GM21528 (cell line): ENCODE results near the gene CLIC5.

Experiments used
- ATAC-seq: cut with Tn5 transposase; IDR thresholded peaks from one replicate; pipeline ENCODE4 v1.9.1; 2021; ENCODE audit warnings: mild to moderate bottlenecking, moderate library complexity; ENCODE audit not compliant: unreplicated experiment, low FRiP score

CLIC5 gene

DNA sequence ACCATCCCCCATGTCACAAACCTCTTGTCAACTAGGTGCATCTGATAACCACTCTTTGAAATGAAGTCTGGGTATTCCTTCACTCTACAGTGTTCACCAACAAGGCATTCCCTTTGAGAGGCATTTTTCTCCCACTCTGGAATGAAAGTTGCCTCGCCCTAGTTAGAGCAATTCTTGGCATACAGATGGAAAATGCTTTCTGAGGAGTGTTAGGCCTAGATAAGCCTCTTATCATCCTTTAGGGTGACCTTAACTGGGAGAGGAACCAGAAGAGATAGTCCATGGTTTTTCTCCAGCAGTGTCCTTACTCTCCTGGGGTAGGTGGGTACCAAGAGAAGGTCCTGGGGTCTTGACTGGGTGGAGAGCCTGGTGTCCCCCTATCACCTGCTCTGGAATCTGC lies 14.8 kb downstream of the CLIC5 start:
- no peak for ATAC-seq

- no peak for ATAC-seq
Observed at GRCh38 chr6:45998524-45998923, 17.1 kb downstream of the CLIC5 start.

- no peak for ATAC-seq
Observed at GRCh38 chr6:45997875-45998506, 17.7 kb downstream of the CLIC5 start.

DNA sequence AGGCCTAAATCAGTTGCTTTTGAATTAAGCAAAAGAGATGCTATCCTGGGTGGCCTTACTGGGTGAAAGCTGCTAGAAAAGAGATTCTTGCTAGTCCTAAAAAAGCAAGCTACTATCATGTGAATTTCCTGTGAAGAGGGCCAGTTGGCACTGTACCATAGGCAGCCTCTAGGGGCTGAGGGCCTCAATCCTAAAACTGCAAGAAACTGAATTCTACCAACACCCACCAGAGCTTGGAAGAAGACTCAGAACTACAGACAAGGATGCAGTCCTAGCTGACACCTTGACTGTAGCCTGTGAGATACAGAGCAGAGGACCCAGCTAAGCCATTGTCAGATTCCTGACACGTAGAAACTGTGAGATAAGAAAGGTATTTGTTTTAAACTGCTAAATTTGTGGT lies 24.5 kb downstream of the CLIC5 start:
- ATAC-seq = no peak

- peak; percentile 55 for ATAC-seq
Observed at GRCh38 chr6:45990162-45990561, 25.5 kb downstream of the CLIC5 start.

GRCh38 chr6:45988635-45989034 lies 27.0 kb downstream of the CLIC5 start:
- ATAC-seq = no peak

GRCh38 chr6:45987856-45988255 lies 27.8 kb downstream of the CLIC5 start:
- no peak for ATAC-seq

DNA sequence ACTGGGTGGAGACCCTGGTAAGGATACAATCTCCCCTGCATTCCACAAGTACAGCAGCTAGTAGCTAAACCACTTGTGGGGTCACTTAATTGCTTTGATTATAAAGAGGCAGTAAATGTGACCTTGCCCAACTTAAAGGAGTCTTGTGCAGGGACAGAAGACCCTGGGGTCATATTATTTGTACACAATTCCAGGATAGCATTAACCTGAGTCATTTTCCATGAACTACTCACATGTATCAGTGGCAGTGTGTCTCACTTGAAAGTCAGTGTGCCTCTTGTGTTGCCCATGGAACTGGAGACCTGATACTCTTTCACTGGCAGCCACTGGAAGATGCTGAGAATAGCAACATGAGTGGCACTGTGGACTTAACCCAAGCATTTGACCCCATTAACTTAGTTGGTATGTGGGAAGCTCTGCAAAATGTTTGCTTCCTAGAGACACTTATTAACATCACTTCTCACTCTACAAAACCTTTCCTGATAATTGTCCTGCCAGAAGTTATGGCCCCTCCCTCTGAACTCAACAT lies 28.9 kb downstream of the CLIC5 start:
- ATAC-seq = no peak

DNA sequence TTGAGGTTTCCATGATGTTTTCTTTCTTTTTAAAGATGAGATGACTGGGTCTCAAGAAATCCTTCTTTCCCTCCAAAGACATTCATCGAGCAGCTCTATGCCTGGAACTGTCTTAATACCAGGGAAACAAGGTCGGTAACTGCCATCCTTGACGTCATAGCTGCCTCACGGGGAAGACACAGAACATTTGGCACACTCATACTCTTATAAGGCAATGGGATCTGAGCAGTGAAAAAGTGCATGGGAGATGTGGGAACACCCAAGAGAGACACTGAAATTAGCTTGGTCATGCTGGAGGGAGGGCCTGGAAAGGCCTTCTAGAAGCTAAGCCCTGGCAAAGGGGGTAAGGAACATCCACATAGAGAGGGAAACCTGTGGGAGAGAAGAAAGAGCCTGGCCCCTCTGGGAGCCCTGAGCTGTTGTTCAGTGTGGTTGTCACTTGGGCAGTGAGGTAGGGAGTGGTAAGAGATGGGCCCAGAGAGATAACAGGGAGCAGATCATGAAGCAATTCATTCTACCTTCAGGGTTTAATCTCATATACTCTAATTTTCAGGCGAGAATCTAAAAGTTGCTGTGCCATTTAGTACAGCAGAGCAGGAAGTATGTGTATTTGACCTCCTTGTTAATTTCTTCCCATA lies 30.8 kb downstream of the CLIC5 start:
- no peak for ATAC-seq

GRCh38 chr6:45984347-45984746 lies 31.3 kb downstream of the CLIC5 start:
- no peak for ATAC-seq

GRCh38 chr6:45983062-45983461 lies 32.6 kb downstream of the CLIC5 start:
- ATAC-seq = no peak

GRCh38 chr6:45982280-45983036 lies 33.2 kb downstream of the CLIC5 start:
- ATAC-seq = no peak

DNA sequence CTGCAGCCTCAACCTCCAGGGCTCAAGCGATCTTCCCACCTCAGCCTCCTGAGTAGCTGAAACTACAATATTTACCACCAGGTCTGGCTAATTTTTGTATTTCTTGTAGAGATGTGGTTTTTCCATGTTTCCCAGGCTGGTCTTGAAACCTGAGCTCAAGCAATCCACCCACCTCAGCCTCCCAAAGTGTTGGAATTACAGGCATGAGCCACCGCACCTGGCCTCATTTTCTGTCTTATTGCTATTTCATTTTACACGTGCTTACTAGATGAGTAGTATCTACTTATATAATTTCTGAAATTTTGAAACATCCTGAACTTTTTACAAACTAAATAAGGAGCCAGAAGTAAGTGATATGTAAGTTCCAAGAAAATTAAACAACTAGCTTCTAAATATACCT lies 34.6 kb downstream of the CLIC5 start:
- ATAC-seq = no peak

- no peak for ATAC-seq
Observed at GRCh38 chr6:45979311-45979710, 36.3 kb downstream of the CLIC5 start.

DNA sequence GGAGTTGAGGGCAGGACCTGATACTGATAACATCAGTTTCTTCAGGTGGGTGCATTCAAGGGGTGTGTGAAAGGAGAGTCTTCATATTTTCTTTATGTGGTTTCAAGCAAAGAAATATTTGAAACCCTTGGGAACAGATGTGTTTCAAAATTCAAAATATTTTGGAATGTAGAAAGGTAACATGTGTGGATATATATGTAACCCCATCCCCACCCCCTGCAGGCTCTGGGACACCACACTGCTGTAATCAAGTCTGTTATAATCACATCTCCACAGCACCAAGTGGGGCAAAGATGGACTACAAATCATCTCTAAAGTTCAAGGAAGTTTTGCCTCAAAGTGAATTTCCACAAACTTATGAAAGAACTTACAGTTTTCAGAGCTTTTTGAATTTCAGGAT lies 41.1 kb downstream of the CLIC5 start:
- ATAC-seq = no peak

- ATAC-seq = no peak
Observed at GRCh38 chr6:45972795-45973503, 42.7 kb downstream of the CLIC5 start.

- ATAC-seq = no peak
Observed at GRCh38 chr6:45971287-45971686, 44.4 kb downstream of the CLIC5 start.

GRCh38 chr6:45970326-45970725 lies 45.3 kb downstream of the CLIC5 start:
- no peak for ATAC-seq

DNA sequence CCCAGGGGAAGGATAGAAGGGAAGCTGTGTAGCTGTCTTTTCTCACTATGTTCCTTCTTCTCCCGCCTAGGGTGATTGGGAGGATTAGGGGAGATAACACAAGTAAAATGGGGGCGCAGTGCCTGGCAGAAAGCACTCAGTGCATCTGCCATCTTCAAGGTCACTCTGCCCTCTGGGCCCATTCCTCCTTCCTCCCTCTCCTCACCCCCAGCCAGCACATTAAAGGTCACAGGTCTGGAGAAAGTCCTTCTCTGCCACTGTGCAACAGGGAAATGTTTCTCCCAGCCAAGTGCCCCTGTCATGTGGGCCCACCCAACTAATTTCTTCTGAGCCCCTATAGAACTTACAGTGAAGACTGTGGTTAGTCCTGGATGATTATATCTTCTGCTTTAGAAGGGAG lies 45.8 kb downstream of the CLIC5 start:
- no peak for ATAC-seq

GRCh38 chr6:45969026-45969425 lies 46.6 kb downstream of the CLIC5 start:
- ATAC-seq = no peak

DNA sequence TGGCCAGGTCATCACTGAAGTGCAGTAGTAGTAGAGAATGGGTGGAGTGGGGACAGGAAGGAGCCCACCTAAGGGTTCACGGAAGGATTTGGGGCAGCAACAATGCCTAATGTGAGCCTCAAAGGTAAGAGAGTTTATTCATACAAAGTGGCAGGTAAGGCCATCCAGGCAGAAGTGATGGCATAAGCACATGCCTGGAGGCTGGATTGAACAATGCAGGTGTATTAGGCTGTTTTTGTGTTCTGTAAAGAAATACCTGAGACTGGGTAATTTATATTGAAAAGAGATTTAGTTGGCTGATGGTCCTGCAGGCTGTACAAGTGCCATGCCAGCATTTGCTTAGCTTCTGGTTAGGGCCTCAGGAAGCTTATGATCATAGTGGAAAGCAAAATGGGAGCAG lies 48.3 kb downstream of the CLIC5 start:
- ATAC-seq = no peak
